Immature natural killer cell (primary cell): ENCODE data around the gene ROBO1. TPM values are rescaled to one million over a fixed set of nuclear protein-coding genes. Genes with fewer than 3 reads are reported as not detected.

Experiments used
- DNase-seq, 3 donors: peaks; one replicate each; pipeline ENCODE4 v3.0.0; 2022; ENCODE audit warnings: mixed read lengths in 1 of 3
- H3K27ac Mint-ChIP-seq, 6 donors: one replicate each; pipeline ENCODE4 v1.8.0; 2020; ENCODE audit warnings: mixed read lengths in 6 of 6, mild to moderate bottlenecking in 5 of 6, inconsistent platforms in 4 of 6, moderate library complexity in 3 of 6
- H3K27me3 Mint-ChIP-seq, 3 donors: one replicate each; pipeline ENCODE4 v1.8.0; 2020 to 2021; ENCODE audit warnings: low read depth in 3 of 3, mild to moderate bottlenecking in 3 of 3, mixed read lengths in 3 of 3, moderate library complexity in 3 of 3, inconsistent platforms in 1 of 3
- H3K36me3 Mint-ChIP-seq, 3 donors: one replicate each; pipeline ENCODE4 v1.8.0; 2020; ENCODE audit warnings: mixed read lengths in 3 of 3, inconsistent platforms in 2 of 3, mild to moderate bottlenecking in 2 of 3
- H3K4me1 Mint-ChIP-seq, 2 donors: one replicate each; pipeline ENCODE4 v1.8.0; 2020; ENCODE audit warnings: inconsistent platforms in 2 of 2, mild to moderate bottlenecking in 2 of 2, mixed read lengths in 2 of 2, moderate library complexity in 1 of 2
- H3K4me3 Mint-ChIP-seq, 5 donors: one replicate each; pipeline ENCODE4 v1.8.0; 2020; ENCODE audit warnings: mild to moderate bottlenecking in 5 of 5, mixed read lengths in 5 of 5, inconsistent platforms in 3 of 5, moderate library complexity in 3 of 5
- H3K9me3 Mint-ChIP-seq, 6 donors: one replicate each; pipeline ENCODE4 v1.8.0; 2020; ENCODE audit warnings: mild to moderate bottlenecking in 6 of 6, mixed read lengths in 6 of 6, inconsistent platforms in 4 of 6, moderate library complexity in 3 of 6
- polyA plus RNA-seq, 3 donors: library from polyadenylated mRNA; unstranded; fragments of 300-500 nt; fragmentation: Illumina TruSeq; gene quantifications; one replicate each; pipeline ENCODE4 v1.2.3, GENCODE V29; 2021

Gene ROBO1
- polyA plus RNA-seq, 3 donors from 2014 or later, result 0.63 TPM; not detected in 2

GRCh38 chr3:79568938-79569337 is 198.9 kb downstream of the ROBO1 start:
- peaks cover 0 to 17% (median 6%) of the 10 kb centered on the region in 6 donors for H3K9me3 Mint-ChIP-seq

DNA sequence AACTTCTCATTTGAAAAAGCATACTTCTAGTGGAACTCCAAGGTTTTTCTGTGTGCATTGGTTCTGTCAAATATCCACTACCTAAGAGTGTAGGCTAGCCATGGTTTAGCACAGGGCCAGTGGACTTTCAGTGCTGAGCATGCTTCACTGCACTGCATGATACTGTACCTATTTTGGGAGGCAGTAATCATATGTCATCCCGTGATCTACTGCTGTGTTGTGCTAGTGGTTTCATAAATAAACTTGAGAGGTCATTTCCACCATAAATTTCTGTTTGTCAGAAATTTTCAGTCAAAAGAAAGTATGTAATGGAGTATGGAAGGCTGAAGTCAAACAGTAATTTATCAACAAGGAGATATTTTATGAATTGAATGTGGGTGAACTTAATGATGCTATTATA is 203.6 kb downstream of the ROBO1 start:
- H3K27ac Mint-ChIP-seq, result no peak overlapping the region

More at GRCh38 chr3:79568938-79569337, 198.9 kb downstream of the ROBO1 start:
- DNase-seq, result no peak
- no peak overlapping the region for H3K27ac Mint-ChIP-seq
- H3K4me1 Mint-ChIP-seq, result no peaks in the 10 kb centered on the region
- no peaks in the 10 kb centered on the region for H3K36me3 Mint-ChIP-seq
- H3K4me3 Mint-ChIP-seq, result no peak overlapping the region
- no peaks in the 10 kb centered on the region for H3K27me3 Mint-ChIP-seq

GRCh38 chr3:79560698-79561097 is 207.1 kb downstream of the ROBO1 start:
- H3K27ac Mint-ChIP-seq, result no peak overlapping the region
- H3K36me3 Mint-ChIP-seq, result no peaks in the 10 kb centered on the region
- H3K4me3 Mint-ChIP-seq, result no peak overlapping the region
- no peak for DNase-seq
- no peaks in the 10 kb centered on the region for H3K27me3 Mint-ChIP-seq
- H3K9me3 Mint-ChIP-seq, result peaks cover 4 to 38% (median 10%) of the 10 kb centered on the region in 6 donors
- H3K4me1 Mint-ChIP-seq, result no peaks in the 10 kb centered on the region

More for the DNA sequence above, 203.6 kb downstream of the ROBO1 start:
- H3K4me1 Mint-ChIP-seq, result no peaks in the 10 kb centered on the region
- H3K36me3 Mint-ChIP-seq, result no peaks in the 10 kb centered on the region
- H3K27me3 Mint-ChIP-seq, result no peaks in the 10 kb centered on the region
- peaks cover 6 to 38% (median 10%) of the 10 kb centered on the region in 6 donors for H3K9me3 Mint-ChIP-seq
- H3K4me3 Mint-ChIP-seq, result no peak overlapping the region
- DNase-seq, result no peak

DNA sequence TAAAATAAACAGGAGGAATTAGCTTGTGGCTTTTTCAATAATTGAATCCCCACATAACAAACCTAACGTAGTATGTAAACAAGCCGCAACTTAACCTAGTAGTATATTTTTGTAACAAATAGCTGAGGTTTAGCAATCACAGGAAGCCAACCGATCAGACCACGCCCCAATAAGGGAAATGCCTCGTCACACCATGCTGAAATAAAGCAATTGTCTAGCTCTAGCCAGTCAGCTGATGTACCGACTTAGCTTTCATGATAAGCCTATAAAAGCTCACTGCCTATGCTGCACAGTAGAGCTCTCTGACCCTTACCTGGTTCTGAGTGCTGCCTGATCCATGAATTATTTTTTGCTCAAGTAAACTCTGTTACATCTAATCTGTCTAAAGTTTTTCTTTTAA is 208.9 kb downstream of the ROBO1 start:
- Mint-ChIP-seq H3K9me3 (peaks cover 4 to 47% (median 14%) of the 10 kb centered on the region in 6 donors), H3K4me3 (no peak overlapping the region), H3K4me1 (no peaks in the 10 kb centered on the region), H3K36me3 (no peaks in the 10 kb centered on the region), H3K27ac (no peak overlapping the region), H3K27me3 (no peaks in the 10 kb centered on the region)
- DNase-seq, result no peak

- no peaks in the 10 kb centered on the region for H3K4me1 Mint-ChIP-seq
- no peaks in the 10 kb centered on the region for H3K36me3 Mint-ChIP-seq
- H3K4me3 Mint-ChIP-seq, result no peak overlapping the region
- H3K27me3 Mint-ChIP-seq, result no peaks in the 10 kb centered on the region
- H3K9me3 Mint-ChIP-seq, result peaks cover 6 to 24% (median 8%) of the 10 kb centered on the region in 6 donors
- H3K27ac Mint-ChIP-seq, result no peak overlapping the region
- DNase-seq, result no peak
Observed at GRCh38 chr3:79555655-79556054, 212.1 kb downstream of the ROBO1 start.

DNA sequence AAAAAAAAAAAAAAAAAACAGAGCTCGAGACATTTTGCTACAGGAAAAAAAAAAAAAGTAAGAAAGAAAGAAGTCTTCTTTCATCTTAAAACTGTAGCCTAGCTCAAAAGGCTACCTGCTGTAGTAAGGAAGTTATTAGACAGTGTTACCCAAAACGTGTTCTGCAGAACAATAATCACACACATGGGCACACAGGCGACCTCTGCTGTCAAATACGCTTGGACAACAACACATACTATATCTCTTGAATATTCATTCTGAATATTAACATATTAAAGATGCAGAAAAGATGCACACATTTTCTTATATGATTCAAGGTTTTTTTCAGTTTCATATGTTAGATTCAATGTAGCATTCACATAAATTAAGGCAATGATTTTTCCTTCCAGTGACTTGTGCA is 215.8 kb downstream of the ROBO1 start:
- no peaks in the 10 kb centered on the region for H3K4me1 Mint-ChIP-seq

DNA sequence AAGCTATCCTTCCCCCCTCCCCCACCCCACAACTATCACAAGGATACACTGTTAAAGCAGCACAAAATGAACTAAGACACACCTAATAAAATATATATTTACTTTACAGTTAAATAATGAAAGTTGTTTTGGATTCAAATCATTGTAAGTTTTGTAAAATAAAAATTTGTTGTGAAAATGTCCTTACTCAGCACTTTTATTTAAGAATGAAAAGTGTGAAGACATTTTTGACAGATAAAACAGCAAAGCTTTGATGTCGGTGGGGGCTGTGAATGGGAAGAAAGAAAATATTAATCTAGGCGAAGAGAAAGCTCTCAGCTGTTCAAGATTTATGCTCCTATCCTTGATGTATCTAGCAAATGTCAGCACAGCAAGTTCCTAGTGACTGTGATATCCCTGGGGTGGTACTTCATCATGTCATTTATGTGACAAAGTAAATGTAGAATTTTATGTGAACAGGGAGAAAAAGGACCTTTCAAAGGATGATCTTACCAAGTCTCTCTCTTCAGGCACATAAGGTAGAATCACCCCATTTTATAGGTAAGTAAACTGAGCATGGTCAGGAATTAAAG is 216.4 kb downstream of the ROBO1 start:
- Mint-ChIP-seq H3K4me3 (no peak overlapping the region), H3K36me3 (no peaks in the 10 kb centered on the region), H3K4me1 (no peaks in the 10 kb centered on the region), H3K27ac (no peak overlapping the region), H3K9me3 (peaks cover 4 to 22% (median 13%) of the 10 kb centered on the region in 6 donors), H3K27me3 (no peaks in the 10 kb centered on the region)
- no peak for DNase-seq

More for the DNA sequence above, 215.8 kb downstream of the ROBO1 start:
- H3K27ac Mint-ChIP-seq, result no peak overlapping the region
- no peak overlapping the region for H3K4me3 Mint-ChIP-seq
- H3K36me3 Mint-ChIP-seq, result no peaks in the 10 kb centered on the region
- no peaks in the 10 kb centered on the region for H3K27me3 Mint-ChIP-seq
- no peak for DNase-seq
- peaks cover 4 to 22% (median 13%) of the 10 kb centered on the region in 6 donors for H3K9me3 Mint-ChIP-seq

- Mint-ChIP-seq H3K4me1 (no peaks in the 10 kb centered on the region), H3K36me3 (no peaks in the 10 kb centered on the region), H3K27me3 (peaks cover 0 to 3% (median 0%) of the 10 kb centered on the region in 3 donors), H3K9me3 (peaks cover 0 to 21% (median 9%) of the 10 kb centered on the region in 6 donors), H3K27ac (no peak overlapping the region), H3K4me3 (no peak overlapping the region)
- no peak for DNase-seq
Observed at GRCh38 chr3:79543218-79543982, 224.4 kb downstream of the ROBO1 start.

DNA sequence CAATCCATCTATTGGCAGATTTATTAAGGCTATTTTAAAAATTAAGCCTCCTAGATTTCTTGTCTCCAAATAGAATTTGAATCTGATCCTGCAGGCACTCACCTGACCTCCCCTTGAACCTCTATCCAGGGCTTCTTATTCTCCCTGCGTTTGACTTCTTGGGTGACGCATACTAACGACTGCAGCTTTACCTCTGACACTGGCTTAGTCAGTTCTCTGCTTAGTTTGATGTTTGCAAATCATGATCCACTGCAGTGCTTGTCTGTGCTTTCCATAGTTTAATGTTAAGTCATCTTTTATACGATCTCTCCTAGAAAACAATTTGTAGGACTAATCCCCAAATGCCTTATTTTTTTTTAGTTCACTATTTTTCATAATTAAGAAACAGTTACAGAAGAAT is 233.1 kb downstream of the ROBO1 start:
- no peak overlapping the region for H3K4me3 Mint-ChIP-seq
- H3K27me3 Mint-ChIP-seq, result no peaks in the 10 kb centered on the region
- H3K9me3 Mint-ChIP-seq, result peaks cover 2 to 49% (median 20%) of the 10 kb centered on the region in 6 donors
- no peak overlapping the region for H3K27ac Mint-ChIP-seq
- H3K36me3 Mint-ChIP-seq, result peaks cover 0 to 8% (median 0%) of the 10 kb centered on the region in 3 donors
- no peaks in the 10 kb centered on the region for H3K4me1 Mint-ChIP-seq
- no peak for DNase-seq

DNA sequence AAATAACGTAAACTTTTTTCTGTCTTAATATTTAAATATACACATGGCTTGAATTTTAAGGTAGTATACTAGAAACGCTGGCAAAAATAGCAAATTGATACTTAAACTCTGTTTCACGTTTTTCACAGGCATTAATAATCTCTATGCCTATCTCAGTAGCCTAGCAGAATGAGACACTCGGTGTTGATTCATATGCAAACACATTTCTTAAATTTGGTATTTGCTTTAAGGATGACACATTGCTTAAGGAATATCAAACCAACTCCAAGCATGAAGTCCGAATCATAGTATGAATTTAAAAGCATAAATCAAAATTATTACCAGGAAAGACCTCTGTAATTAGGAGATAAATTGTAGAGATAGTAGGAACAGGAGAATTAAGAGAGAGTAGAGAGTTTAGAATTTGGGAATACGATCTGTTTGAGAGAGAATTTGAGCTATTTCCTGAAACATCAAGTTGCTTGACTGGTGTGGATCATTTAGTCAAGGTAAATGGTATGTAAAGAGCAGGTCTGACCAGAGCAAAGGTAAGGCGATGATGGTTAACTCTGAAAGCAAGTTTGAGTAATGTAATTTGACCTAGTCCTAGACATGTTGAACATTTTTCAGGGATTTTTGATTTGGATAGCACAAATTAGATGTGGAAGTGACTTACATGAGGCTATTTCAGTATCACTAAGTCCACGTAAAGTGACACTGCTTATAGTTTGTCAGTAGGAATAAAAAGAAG is 236.1 kb downstream of the ROBO1 start:
- Mint-ChIP-seq H3K36me3 (peaks cover 0 to 8% (median 0%) of the 10 kb centered on the region in 3 donors), H3K9me3 (peaks cover 2 to 52% (median 16%) of the 10 kb centered on the region in 6 donors), H3K27me3 (no peaks in the 10 kb centered on the region), H3K4me3 (no peak overlapping the region), H3K27ac (no peak overlapping the region), H3K4me1 (no peaks in the 10 kb centered on the region)
- DNase-seq, result no peak

GRCh38 chr3:79521221-79521848 is 246.5 kb downstream of the ROBO1 start:
- H3K4me1 Mint-ChIP-seq, result no peaks in the 10 kb centered on the region
- no peak for DNase-seq
- H3K27me3 Mint-ChIP-seq, result peaks cover 0 to 2% (median 0%) of the 10 kb centered on the region in 3 donors
- H3K4me3 Mint-ChIP-seq, result no peak overlapping the region
- peaks cover 3 to 14% (median 8%) of the 10 kb centered on the region in 6 donors for H3K9me3 Mint-ChIP-seq
- no peak overlapping the region for H3K27ac Mint-ChIP-seq
- H3K36me3 Mint-ChIP-seq, result no peaks in the 10 kb centered on the region

GRCh38 chr3:79517766-79518413 is 249.9 kb downstream of the ROBO1 start:
- Mint-ChIP-seq H3K27me3 (peaks cover 0 to 2% (median 1%) of the 10 kb centered on the region in 3 donors), H3K36me3 (peaks cover 0 to 3% (median 0%) of the 10 kb centered on the region in 3 donors), H3K27ac (no peak overlapping the region), H3K4me1 (no peaks in the 10 kb centered on the region), H3K9me3 (peaks cover 3 to 15% (median 11%) of the 10 kb centered on the region in 6 donors), H3K4me3 (no peak overlapping the region)
- DNase-seq, result no peak

DNA sequence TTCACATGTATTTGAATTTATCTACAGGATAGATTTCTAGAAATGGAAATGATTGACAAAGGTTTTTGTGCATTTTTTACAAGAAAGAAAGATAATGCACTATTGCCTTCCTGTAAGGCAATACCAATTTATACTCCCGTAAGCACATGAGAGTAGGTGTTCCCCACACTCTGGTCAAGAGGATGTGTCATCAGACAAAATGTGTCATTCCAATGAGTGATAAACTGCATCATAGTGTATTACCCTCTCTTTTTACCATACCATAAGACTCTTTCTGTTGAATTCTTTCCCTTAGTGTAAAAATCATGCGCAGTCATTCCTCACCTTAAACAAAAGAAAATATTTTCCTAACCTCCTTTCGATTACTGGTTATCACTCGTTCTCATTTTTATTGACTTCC is 251.0 kb downstream of the ROBO1 start:
- peaks cover 3 to 17% (median 12%) of the 10 kb centered on the region in 6 donors for H3K9me3 Mint-ChIP-seq
- no peaks in the 10 kb centered on the region for H3K4me1 Mint-ChIP-seq
- no peak for DNase-seq
- peaks cover 0 to 2% (median 1%) of the 10 kb centered on the region in 3 donors for H3K27me3 Mint-ChIP-seq
- H3K4me3 Mint-ChIP-seq, result no peak overlapping the region
- H3K27ac Mint-ChIP-seq, result no peak overlapping the region
- H3K36me3 Mint-ChIP-seq, result peaks cover 0 to 3% (median 0%) of the 10 kb centered on the region in 3 donors
